Mesothelial cell of epicardium (in vitro differentiated cells): ENCODE measurements around the gene TRAF4. TPM values are rescaled to one million over a fixed set of nuclear protein-coding genes. Genes with fewer than 3 reads are reported as not detected.
"Not testable (repeated sequence)": the region's sequence is repeated elsewhere in the genome, so short reads cannot be mapped to it uniquely, and the experiment has no call there.

ENCODE experiments used
- DNase-seq, 2 experiments: peaks; one replicate each; pipeline ENCODE4 v3.0.0; 2021; ENCODE audit warnings: low spot score in 2 of 2; ENCODE audit not compliant: unreplicated experiment in 2 of 2
- H3K27ac Mint-ChIP-seq: 2 replicates; pipeline ENCODE4 v1.8.0; 2021; ENCODE audit warnings: mixed read lengths
- H3K27me3 Mint-ChIP-seq: 2 replicates; pipeline ENCODE4 v1.8.0; 2021; ENCODE audit warnings: low read depth, mixed read lengths
- H3K36me3 Mint-ChIP-seq: 2 replicates; pipeline ENCODE4 v1.8.0; 2021; ENCODE audit warnings: mixed read lengths
- H3K4me1 Mint-ChIP-seq: 2 replicates; pipeline ENCODE4 v1.8.0; 2021; ENCODE audit warnings: mixed read lengths
- H3K4me3 Mint-ChIP-seq: 2 replicates; pipeline ENCODE4 v1.8.0; 2021; ENCODE audit warnings: mild to moderate bottlenecking, moderate library complexity, mixed read lengths
- H3K9me3 Mint-ChIP-seq: 2 replicates; pipeline ENCODE4 v1.8.0; 2021; ENCODE audit warnings: mixed read lengths
- CTCF ChIP-seq: fragments of 200-600 bp; sonication (generic); IDR thresholded peaks from one replicate; pipeline ENCODE4 v1.5.0; 2021; ENCODE audit warnings: antibody characterized with exemption; ENCODE audit not compliant: unreplicated experiment
- total RNA-seq: library from RNA; stranded (reverse); gene quantifications from 3 replicates; pipeline ENCODE4 v1.2.1, GENCODE V29; 2021

The TRAF4 gene
- total RNA-seq, 1 donor from 2014 or later = 252 TPM

- H3K36me3 Mint-ChIP-seq = peaks cover 19% of the 10 kb centered on the region
- peaks cover 4% of the 10 kb centered on the region for H3K9me3 Mint-ChIP-seq
- no peaks in the 10 kb centered on the region for H3K27me3 Mint-ChIP-seq
- TF ChIP-seq CTCF = no peak
- no peaks in the 10 kb centered on the region for H3K4me1 Mint-ChIP-seq
- no peak overlapping the region for H3K4me3 Mint-ChIP-seq
- H3K27ac Mint-ChIP-seq = no peak overlapping the region
- DNase-seq = no peak
Observed at GRCh38 chr17:28783161-28783560, 39.4 kb downstream of the TRAF4 start.

- no peaks in the 10 kb centered on the region for H3K27me3 Mint-ChIP-seq
- H3K9me3 Mint-ChIP-seq = no peaks in the 10 kb centered on the region
- peaks cover 7% of the 10 kb centered on the region for H3K36me3 Mint-ChIP-seq
- no peak overlapping the region for H3K27ac Mint-ChIP-seq
- peaks cover 2% of the 10 kb centered on the region for H3K4me1 Mint-ChIP-seq
- no peak for DNase-seq
- no peak overlapping the region for H3K4me3 Mint-ChIP-seq
- TF ChIP-seq CTCF = no peak
Observed at GRCh38 chr17:28788100-28788499, 44.3 kb downstream of the TRAF4 start.

GRCh38 chr17:28792877-28793661 is 49.3 kb downstream of the TRAF4 start:
- no peak for DNase-seq
- TF ChIP-seq CTCF = no peak
- H3K4me3 Mint-ChIP-seq = no peak overlapping the region
- no peak overlapping the region for H3K27ac Mint-ChIP-seq
- H3K4me1 Mint-ChIP-seq = peaks cover 2% of the 10 kb centered on the region
- H3K27me3 Mint-ChIP-seq = no peaks in the 10 kb centered on the region
- H3K36me3 Mint-ChIP-seq = peaks cover 12% of the 10 kb centered on the region
- H3K9me3 Mint-ChIP-seq = no peaks in the 10 kb centered on the region

- not testable (repeated sequence) for H3K4me3 Mint-ChIP-seq, H3K9me3 Mint-ChIP-seq, H3K4me1 Mint-ChIP-seq, H3K27me3 Mint-ChIP-seq, H3K27ac Mint-ChIP-seq, DNase-seq
- peaks cover 12% of the 10 kb centered on the region for H3K36me3 Mint-ChIP-seq
Observed at GRCh38 chr17:28794846-28795441, 51.1 kb downstream of the TRAF4 start.

GRCh38 chr17:28796062-28796461 is 52.3 kb downstream of the TRAF4 start:
- DNase-seq = no peak
- Mint-ChIP-seq H3K27ac (no peak overlapping the region), H3K27me3 (no peaks in the 10 kb centered on the region), H3K4me3 (no peak overlapping the region), H3K4me1 (peaks cover 2% of the 10 kb centered on the region), H3K9me3 (no peaks in the 10 kb centered on the region), H3K36me3 (peaks cover 12% of the 10 kb centered on the region)
- TF ChIP-seq CTCF = no peak

Other genes starting within 250 kb of the TRAF4 start
- gene FOXN1, start 237.7 kb upstream of the TRAF4 start, total RNA-seq = 0.34 to 0.42 TPM (median 0.34 TPM) in 3 replicates
- 61.0 to 66.2 TPM (median 61.2 TPM) in 3 replicates for gene UNC119, start 191.4 kb upstream of the TRAF4 start, total RNA-seq
- 75.2 to 80.7 TPM (median 78.7 TPM) in 3 replicates for gene PIGS, start 172.5 kb upstream of the TRAF4 start, total RNA-seq
- 22.6 to 24.6 TPM (median 22.6 TPM) in 3 replicates for gene ALDOC, start 167.1 kb upstream of the TRAF4 start, total RNA-seq
- gene SPAG5, start 145.0 kb upstream of the TRAF4 start, total RNA-seq = 32.1 to 45.2 TPM (median 42.0 TPM) in 3 replicates
- gene RSKR, start 129.8 kb upstream of the TRAF4 start, total RNA-seq = 24.0 to 31.3 TPM (median 26.3 TPM) in 3 replicates
- 155 to 162 TPM (median 157 TPM) in 3 replicates for gene BLTP2, start 98.9 kb upstream of the TRAF4 start, total RNA-seq
- gene SDF2, start 82.1 kb upstream of the TRAF4 start, total RNA-seq = 51.0 to 57.9 TPM (median 56.6 TPM) in 3 replicates
- 82.7 to 91.8 TPM (median 89.0 TPM) in 3 replicates for gene SUPT6H, start 81.8 kb upstream of the TRAF4 start, total RNA-seq
- 9.2 to 11.7 TPM (median 10.4 TPM) in 3 replicates for gene PROCA1, start 32.1 kb upstream of the TRAF4 start, total RNA-seq
- gene RAB34, start 26.1 kb upstream of the TRAF4 start, total RNA-seq = 172 to 181 TPM (median 178 TPM) in 3 replicates
- gene RPL23A, start 24.0 kb upstream of the TRAF4 start, total RNA-seq = 1,669 to 1,804 TPM (median 1,792 TPM) in 3 replicates
- 2.3 to 3.8 TPM (median 3.3 TPM) in 3 replicates for gene TLCD1, start 17.8 kb upstream of the TRAF4 start, total RNA-seq
- 5.2 to 7.6 TPM (median 5.9 TPM) in 3 replicates for gene NEK8, start 15.2 kb upstream of the TRAF4 start, total RNA-seq
- gene FAM222B, start 98.8 kb downstream of the TRAF4 start, total RNA-seq = 36.3 to 37.9 TPM (median 37.7 TPM) in 3 replicates
- 37.4 to 43.4 TPM (median 38.4 TPM) in 3 replicates for gene ERAL1, start 111.0 kb downstream of the TRAF4 start, total RNA-seq
- 74.4 to 85.4 TPM (median 79.4 TPM) in 3 replicates for gene FLOT2, start 153.7 kb downstream of the TRAF4 start, total RNA-seq
- 10.3 to 12.4 TPM (median 12.1 TPM) in 3 replicates for gene DHRS13, start 159.1 kb downstream of the TRAF4 start, total RNA-seq
- gene PHF12, start 207.5 kb downstream of the TRAF4 start, total RNA-seq = 60.1 to 69.3 TPM (median 60.3 TPM) in 3 replicates